GM21529 (cell line): ENCODE measurements around the gene SCRG1.

Experiments
- ATAC-seq: cut with Tn5 transposase; IDR thresholded peaks from one replicate; pipeline ENCODE4 v1.9.1; 2021; ENCODE audit not compliant: unreplicated experiment

The SCRG1 gene

DNA sequence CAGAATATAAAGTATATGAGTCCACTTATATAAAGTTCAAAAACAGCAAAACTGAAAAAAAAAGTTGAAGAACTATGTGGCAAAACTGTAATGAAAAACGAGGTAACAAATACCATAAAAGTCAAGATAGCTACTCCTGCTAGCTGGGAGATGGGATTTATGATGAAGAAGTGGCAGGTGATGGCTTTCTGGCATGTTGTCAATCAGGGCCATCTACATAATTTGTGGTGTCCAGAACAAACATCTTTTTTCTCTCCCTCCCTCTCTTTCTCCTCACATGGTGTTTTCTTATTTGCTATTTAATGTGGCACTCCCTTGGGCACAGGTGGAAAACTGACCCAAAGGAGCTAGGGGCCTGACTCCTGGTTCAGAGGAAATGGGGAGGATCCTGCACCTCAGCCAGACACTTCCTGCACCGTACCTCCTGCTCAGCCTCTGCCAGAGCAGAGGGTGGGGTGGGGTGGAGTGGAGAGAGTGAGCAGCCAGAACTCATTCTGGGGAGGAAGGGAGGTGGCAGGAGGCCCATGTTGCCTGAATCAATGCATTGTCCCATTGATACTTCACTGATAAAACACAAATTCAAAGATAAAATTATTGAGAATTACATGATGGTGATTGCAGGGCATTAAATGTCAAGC, 33.4 kb downstream of the SCRG1 start:
- ATAC-seq = no peak

DNA sequence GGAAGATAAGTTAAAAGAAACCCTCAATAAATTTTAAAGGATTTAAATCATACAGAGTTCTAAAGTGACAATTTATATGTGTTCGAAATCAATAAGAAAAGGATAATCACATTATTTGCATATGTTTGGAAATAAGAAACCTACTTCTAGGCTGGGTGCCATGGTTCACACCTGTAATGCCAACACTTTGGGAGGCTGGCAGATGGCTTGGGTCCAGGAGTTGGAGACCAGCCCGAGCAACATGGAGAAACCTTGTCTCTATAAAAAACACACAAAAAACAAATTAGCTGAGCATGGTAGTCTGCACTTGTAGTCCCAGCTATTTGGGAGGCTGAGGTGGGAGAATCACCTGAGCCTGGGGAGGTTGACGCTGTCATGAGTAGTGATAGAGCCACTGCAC, 36.2 kb downstream of the SCRG1 start:
- no peak for ATAC-seq

DNA sequence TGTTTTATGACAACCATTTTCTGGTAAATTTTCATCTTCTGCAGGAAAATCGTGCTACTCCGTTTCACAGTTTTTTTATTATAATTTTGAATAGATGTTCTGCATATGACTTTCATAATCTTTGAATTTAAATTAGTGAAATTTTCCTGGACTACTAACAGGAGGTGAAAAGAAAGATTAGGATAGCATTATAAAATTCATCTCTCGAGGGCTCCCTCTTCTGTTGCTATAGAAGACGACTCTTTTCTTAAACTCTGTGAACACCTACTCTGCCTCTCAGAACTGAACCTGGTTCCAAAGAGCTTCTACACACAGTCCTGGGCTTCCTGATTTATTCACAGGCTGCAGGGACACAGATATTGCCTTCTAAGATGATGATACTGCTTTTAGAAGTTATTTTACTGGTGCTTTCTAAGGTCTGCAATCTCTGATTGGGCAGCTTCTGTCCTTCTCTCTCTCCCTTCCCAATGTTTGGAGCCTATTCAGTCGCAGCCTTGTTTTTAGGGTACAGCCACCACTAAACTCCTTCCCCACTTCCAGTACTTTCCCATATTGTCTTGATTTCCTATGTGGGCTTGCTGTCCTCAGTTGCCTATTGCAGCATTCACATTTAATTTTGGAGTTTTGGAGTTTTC, 38.2 kb downstream of the SCRG1 start:
- no peak for ATAC-seq

DNA sequence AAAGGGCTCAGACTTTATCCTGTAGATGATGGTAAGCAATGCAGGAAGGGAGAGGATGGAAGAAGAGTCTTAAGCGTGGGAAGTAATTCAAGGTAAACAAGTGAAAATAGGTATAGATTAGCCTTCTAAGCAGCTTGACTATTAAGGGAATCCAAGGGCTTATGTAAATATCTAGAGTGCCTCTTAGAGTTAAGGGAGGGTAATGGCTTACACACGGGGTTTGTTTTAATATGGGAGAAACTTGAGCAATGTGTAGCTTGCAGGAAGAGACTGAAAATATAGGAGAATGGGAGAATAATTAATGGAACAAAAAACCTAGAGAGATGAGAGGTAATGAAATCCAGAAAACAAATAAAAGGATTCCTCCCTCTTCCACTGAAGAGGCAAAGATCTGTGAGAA, 41.0 kb downstream of the SCRG1 start:
- ATAC-seq = no peak

DNA sequence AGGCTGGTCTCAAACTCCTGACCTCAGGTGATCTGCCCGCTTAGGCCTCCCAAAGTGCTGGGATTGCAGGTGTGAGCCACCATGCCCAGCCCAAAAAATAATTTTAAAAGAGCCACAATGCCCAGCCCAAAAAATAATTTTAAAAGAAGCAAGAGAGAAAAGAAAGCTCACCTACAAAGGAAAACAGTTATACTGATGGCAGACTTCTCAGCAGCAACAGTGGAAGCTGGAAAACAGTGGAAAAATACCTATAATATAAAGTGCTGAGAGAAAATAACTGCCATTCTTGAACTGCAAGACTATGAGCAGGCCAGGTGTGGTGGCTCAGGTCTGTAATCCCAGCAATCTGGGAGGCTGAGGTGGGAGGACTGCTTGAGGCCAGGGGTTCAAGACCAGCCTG, 51.4 kb downstream of the SCRG1 start:
- ATAC-seq = no peak

DNA sequence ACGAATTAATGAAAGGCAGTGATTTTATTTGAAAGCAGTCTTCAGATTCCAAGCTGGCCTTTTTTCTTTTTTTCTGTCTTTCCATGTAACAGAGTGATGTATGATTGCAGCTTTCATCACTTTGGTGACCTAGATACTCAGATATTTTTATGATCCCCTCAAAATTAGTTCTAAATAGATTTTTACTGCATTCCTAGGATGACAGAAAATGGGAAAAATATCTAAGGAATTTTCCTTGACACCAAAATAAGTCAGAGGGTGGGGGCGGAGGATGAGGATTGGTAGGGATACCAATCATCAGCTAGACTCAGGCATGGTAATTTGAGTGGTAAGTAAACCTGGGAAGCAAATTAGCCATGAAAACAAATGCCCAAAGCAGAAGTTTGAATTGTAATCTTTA, 52.8 kb downstream of the SCRG1 start:
- no peak for ATAC-seq

DNA sequence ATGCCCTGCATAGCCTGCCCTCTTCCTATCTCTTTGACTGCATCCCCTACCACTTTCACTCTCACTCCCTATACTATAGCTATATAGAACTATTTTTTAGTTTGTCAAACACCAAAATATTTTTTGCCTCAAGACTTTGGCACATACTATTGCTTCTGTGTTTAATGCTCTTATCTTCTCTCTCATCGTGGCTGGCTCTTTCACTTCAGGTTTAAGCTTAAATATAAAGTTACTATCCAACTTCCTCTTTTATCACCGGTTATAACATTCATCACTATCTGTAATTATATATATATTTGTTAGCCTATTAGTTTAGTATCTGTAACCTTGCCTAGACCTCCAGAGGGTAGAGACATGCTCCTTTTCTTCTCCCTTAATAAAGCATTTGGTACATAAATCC, 53.3 kb downstream of the SCRG1 start:
- no peak for ATAC-seq

DNA sequence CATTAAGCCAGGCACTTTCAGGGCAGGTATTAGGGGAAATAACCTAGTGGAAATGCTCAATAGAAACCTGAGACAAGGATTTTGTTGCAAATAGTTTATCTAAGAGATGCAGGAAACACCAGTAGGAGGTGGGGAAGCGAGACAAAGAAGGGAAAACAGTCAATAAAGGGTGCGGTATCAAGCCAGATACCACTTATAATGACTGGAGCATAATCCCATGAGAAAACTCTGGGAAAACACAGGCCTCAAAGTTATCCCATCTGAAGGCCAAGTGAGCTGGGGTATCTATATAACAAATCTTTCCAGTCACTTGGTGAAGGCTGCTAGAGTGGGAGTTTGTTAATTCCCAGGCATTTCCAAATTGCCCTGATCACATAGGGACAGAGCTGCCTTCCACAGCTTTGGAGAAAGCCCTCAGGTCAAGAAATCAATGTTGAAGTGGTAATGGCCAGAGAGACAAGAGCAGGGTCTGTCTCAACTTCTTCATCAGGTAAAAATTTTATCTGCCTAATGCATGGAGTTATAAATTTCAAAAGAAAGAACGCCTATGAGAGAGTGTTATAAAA, 55.0 kb downstream of the SCRG1 start:
- ATAC-seq = no peak

DNA sequence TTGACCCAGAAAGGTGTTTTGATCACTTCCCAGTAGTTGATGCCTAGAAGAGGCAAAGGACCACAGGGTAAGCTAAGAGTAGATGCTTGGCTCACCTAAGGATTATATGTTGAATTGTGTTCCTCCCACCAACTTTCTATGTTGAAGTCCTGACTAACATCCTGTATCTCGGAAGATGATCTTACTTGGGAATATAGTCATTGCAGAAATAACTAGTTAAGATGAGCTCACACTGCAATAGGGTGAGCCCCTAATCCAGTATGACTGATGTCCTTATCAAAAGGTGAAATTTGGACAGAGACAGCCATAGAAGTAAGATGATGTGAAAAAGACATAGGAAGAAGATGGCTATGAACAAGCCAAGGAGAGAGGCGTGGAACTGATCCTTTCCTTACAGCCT, 61.5 kb downstream of the SCRG1 start:
- no peak for ATAC-seq

DNA sequence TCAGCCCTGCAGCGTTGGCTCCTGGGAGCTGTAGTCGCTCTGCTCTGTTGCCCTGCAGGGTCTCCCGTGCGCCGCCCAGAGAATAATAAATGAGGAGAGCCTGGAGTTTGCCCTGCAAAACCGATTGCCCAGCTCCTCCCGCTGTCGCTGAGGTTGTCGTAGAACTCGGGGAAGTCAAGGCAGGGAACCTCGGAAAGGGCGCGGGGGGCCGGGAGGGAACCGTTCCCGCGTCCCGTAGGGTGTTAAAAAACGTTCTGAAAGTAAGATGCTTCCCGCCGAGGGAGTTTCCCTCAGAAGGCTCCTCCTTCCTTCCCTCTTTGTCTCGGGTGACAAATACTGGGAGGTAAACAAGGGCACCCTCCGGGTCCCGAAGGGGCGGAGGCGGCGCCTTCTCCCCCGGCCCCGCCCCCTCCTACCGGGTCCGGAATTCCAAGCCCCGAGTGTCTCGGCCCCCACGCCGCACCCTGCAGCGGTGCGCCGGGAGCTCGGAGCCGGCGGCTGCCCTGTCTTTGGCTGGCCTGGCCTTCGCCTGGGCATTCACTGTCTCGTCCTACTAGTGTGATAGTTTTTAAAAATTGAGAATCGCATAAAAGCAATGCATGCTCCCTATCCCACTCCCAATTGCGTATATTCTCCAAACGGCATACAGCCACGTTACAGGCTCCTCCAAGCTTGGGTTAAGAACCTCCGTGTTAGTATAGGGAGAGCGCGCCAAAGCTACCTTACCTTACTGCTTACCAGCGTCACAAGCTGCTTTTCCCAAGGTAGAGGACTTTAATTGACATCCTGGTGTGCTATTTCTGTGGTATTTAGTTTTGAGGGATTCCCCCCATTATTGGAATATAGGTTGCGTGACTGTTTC, 63.8 kb downstream of the SCRG1 start:
- peak; percentile 41 for ATAC-seq
